ENCODE data around the gene OLFM1.

DNA sequence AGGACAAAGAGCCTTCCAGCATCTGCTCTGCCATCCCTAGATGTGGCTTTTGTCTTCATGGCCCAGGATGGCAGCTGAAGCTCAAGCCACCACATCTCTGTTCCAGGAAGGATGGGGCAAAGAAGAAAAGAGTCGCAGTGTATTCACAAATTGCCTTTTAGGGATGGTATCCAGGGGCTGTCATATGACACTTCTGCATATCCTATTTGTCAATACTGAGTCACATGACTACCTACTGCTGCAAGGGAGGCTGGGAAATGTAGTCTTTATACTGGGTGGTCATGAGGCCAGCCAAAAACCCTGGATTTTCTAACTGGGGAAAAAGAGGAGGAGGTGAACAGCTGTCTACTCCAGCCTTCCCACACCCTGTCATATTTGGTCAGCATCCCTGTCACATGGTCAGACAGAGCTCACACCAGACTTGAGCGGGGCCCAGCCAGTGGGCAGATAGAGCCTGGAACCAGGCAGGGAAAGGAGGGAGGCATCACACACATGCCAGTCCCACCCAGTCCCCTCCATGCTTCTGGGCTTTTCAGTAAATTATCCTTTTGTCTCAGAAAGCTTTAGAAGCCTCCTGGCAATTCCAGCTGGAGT lies 52.0 kb downstream of the OLFM1 start:
- TF ChIP-seq POLR2AphosphoS5 (IDR thresholded peaks at IDR 0.05; ENCODE audit: low read depth, low read length): no peak
- TF ChIP-seq, protein P1, sequence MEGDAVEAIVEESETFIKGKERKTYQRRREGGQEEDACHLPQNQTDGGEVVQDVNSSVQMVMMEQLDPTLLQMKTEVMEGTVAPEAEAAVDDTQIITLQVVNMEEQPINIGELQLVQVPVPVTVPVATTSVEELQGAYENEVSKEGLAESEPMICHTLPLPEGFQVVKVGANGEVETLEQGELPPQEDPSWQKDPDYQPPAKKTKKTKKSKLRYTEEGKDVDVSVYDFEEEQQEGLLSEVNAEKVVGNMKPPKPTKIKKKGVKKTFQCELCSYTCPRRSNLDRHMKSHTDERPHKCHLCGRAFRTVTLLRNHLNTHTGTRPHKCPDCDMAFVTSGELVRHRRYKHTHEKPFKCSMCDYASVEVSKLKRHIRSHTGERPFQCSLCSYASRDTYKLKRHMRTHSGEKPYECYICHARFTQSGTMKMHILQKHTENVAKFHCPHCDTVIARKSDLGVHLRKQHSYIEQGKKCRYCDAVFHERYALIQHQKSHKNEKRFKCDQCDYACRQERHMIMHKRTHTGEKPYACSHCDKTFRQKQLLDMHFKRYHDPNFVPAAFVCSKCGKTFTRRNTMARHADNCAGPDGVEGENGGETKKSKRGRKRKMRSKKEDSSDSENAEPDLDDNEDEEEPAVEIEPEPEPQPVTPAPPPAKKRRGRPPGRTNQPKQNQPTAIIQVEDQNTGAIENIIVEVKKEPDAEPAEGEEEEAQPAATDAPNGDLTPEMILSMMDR (IDR thresholded peaks at IDR 0.05): no peak
- TF ChIP-seq, protein P2, sequence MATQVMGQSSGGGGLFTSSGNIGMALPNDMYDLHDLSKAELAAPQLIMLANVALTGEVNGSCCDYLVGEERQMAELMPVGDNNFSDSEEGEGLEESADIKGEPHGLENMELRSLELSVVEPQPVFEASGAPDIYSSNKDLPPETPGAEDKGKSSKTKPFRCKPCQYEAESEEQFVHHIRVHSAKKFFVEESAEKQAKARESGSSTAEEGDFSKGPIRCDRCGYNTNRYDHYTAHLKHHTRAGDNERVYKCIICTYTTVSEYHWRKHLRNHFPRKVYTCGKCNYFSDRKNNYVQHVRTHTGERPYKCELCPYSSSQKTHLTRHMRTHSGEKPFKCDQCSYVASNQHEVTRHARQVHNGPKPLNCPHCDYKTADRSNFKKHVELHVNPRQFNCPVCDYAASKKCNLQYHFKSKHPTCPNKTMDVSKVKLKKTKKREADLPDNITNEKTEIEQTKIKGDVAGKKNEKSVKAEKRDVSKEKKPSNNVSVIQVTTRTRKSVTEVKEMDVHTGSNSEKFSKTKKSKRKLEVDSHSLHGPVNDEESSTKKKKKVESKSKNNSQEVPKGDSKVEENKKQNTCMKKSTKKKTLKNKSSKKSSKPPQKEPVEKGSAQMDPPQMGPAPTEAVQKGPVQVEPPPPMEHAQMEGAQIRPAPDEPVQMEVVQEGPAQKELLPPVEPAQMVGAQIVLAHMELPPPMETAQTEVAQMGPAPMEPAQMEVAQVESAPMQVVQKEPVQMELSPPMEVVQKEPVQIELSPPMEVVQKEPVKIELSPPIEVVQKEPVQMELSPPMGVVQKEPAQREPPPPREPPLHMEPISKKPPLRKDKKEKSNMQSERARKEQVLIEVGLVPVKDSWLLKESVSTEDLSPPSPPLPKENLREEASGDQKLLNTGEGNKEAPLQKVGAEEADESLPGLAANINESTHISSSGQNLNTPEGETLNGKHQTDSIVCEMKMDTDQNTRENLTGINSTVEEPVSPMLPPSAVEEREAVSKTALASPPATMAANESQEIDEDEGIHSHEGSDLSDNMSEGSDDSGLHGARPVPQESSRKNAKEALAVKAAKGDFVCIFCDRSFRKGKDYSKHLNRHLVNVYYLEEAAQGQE (IDR thresholded peaks at IDR 0.05; ENCODE audit: insufficient read depth in 1 of 2, low read depth in 2 of 2, low read length in 1 of 2): no peak
- no peak for TF ChIP-seq TCF7L2 (IDR thresholded peaks at IDR 0.05; ENCODE audit: low read depth, low read length)

Data from Panc1 (cell line).